GM18517 (cell line): ENCODE data around the gene ARL4C.

Experiments used
- ATAC-seq: cut with Tn5 transposase; IDR thresholded peaks from one replicate; pipeline ENCODE4 v1.9.1; 2021; ENCODE audit warnings: mild to moderate bottlenecking, moderate library complexity; ENCODE audit not compliant: unreplicated experiment

Gene ARL4C

GRCh38 chr2:234448506-234449184, 48.2 kb downstream of the ARL4C start:
- ATAC-seq: no peak

- ATAC-seq: no peak
Observed at GRCh38 chr2:234447963-234448362, 48.9 kb downstream of the ARL4C start.

DNA sequence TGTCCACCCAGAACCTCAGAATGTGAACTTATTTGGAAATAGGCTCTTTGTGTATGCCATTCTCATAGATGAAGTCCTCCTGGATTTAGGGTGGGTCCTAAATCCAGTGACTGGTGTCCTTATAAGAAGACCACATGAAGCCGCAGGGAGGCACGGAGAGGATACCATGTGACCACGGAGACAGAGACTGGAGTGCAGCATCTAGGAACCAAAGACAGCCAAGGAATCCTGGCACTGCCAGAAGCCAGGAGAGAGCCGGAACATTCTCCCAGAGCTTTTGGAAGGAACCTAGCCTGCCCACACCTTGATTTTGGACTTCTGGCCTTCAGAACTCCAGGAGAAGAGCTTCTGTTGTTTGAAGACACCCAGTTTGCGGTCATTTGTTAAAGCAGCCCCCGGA, 49.7 kb downstream of the ARL4C start:
- no peak for ATAC-seq

- ATAC-seq: peak; percentile 82
Observed at GRCh38 chr2:234446404-234447076, 50.3 kb downstream of the ARL4C start.

- ATAC-seq: no peak
Observed at GRCh38 chr2:234444893-234445292, 52.0 kb downstream of the ARL4C start.

DNA sequence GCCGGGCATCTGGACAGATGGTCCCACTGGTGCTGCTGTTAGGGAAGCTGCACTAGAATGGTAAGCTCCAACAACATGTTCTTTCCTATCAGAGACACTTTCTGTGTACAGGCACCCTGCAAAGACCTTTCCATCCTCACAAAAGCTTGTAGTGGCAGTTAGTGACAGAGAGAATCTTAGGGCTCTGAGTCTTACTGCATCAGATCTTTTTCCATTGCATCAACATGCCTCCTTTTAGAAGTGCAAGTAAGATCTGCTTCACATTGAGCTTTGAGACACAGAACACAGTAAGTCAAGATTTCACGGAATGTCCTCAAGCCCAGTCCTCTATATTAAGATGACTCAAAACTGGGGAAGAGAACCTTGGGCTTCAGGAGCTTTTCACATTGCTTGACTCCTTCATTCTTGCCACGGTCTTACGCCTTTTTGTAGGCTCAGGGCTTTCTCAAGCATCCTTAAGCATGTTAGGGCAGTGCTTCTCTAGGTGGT, 52.6 kb downstream of the ARL4C start:
- ATAC-seq: no peak
